ENCODE data around the gene NDUFV3.
A peak's percentile ranks its signal among the peaks of the same experiment; 100 is the strongest.

Gene NDUFV3

GRCh38 chr21:42849759-42850412 is 43.2 kb upstream of the NDUFV3 start:
- TF ChIP-seq NFIC (IDR thresholded peaks at IDR 0.05) (no peak), MAX (IDR thresholded peaks at IDR 0.05) (no peak), TAF1 (IDR thresholded peaks at IDR 0.05; ENCODE audit: low read depth) (no peak), CREB1 (IDR thresholded peaks at IDR 0.05; ENCODE audit: low read depth) (no peak), ZBTB7A (IDR thresholded peaks at IDR 0.05; ENCODE audit: low read depth) (no peak), TEAD4 (IDR thresholded peaks at IDR 0.05) (no peak), YY1 (IDR thresholded peaks at IDR 0.05; ENCODE audit: low read depth) (no peak), REST (IDR thresholded peaks at IDR 0.05; ENCODE audit: low read depth) (no peak), EP300 (IDR thresholded peaks at IDR 0.05; ENCODE audit: borderline replicate concordance) (no peak), TCF12 (IDR thresholded peaks at IDR 0.05; ENCODE audit: low read depth) (no peak), USF1 (IDR thresholded peaks at IDR 0.05) (no peak), EGR1 (IDR thresholded peaks at IDR 0.05) (no peak)

GRCh38 chr21:42850463-42850862 is 42.6 kb upstream of the NDUFV3 start:
- TF ChIP-seq YY1 (IDR thresholded peaks at IDR 0.05; ENCODE audit: low read depth) (no peak), TAF1 (IDR thresholded peaks at IDR 0.05; ENCODE audit: low read depth) (no peak), REST (IDR thresholded peaks at IDR 0.05; ENCODE audit: low read depth) (no peak), CEBPB (IDR thresholded peaks at IDR 0.05) (no peak), USF1 (IDR thresholded peaks at IDR 0.05) (no peak), EP300 (IDR thresholded peaks at IDR 0.05; ENCODE audit: borderline replicate concordance) (no peak), RAD21 (IDR thresholded peaks at IDR 0.05; ENCODE audit: low read depth) (no peak), CREB1 (IDR thresholded peaks at IDR 0.05; ENCODE audit: low read depth) (no peak), EGR1 (IDR thresholded peaks at IDR 0.05) (no peak), FOXM1 (IDR thresholded peaks at IDR 0.05; ENCODE audit: borderline replicate concordance, low read depth) (no peak), TCF12 (IDR thresholded peaks at IDR 0.05; ENCODE audit: low read depth) (no peak), MAX (IDR thresholded peaks at IDR 0.05) (no peak)

GRCh38 chr21:42850866-42851391 is 42.2 kb upstream of the NDUFV3 start:
- TF ChIP-seq RAD21 (IDR thresholded peaks at IDR 0.05; ENCODE audit: low read depth) (peak; percentile 11; the same call in 1 of the 2 replicates), NFIC (IDR thresholded peaks at IDR 0.05) (no peak)

GRCh38 chr21:42851812-42852665 is 41.1 kb upstream of the NDUFV3 start:
- TF ChIP-seq REST (IDR thresholded peaks at IDR 0.05; ENCODE audit: low read depth), result no peak
- TF ChIP-seq RAD21 (IDR thresholded peaks at IDR 0.05; ENCODE audit: low read depth), result no peak
- TF ChIP-seq YY1 (IDR thresholded peaks at IDR 0.05; ENCODE audit: low read depth), result no peak
- no peak for TF ChIP-seq USF1 (IDR thresholded peaks at IDR 0.05)
- no peak for TF ChIP-seq TEAD4 (IDR thresholded peaks at IDR 0.05)
- TF ChIP-seq EGR1 (IDR thresholded peaks at IDR 0.05), result no peak
- TF ChIP-seq TAF1 (IDR thresholded peaks at IDR 0.05; ENCODE audit: low read depth), result no peak
- no peak for TF ChIP-seq NFIC (IDR thresholded peaks at IDR 0.05)
- no peak for TF ChIP-seq CREB1 (IDR thresholded peaks at IDR 0.05; ENCODE audit: low read depth)
- TF ChIP-seq MAX (IDR thresholded peaks at IDR 0.05), result no peak
- TF ChIP-seq EP300 (IDR thresholded peaks at IDR 0.05; ENCODE audit: borderline replicate concordance), result no peak
- no peak for TF ChIP-seq ZBTB7A (IDR thresholded peaks at IDR 0.05; ENCODE audit: low read depth)
- no peak for TF ChIP-seq CEBPB (IDR thresholded peaks at IDR 0.05)
- TF ChIP-seq TCF12 (IDR thresholded peaks at IDR 0.05; ENCODE audit: low read depth), result no peak
- no peak for TF ChIP-seq FOXM1 (IDR thresholded peaks at IDR 0.05; ENCODE audit: borderline replicate concordance, low read depth)
